Thyroid gland (tissue), 4 donors: ENCODE measurements around the gene SIK3.

Experiments used
- CTCF ChIP-seq, 6 experiments: fragments of 200-600 bp in 3 of 6; fragments of 450-650 bp in 3 of 6; sonication (generic) in 3 of 6; IDR thresholded peaks; one replicate each; pipeline ENCODE4 v1.5.1; 2016 to 2019; ENCODE audit warnings: antibody characterized with exemption in 6 of 6, mild to moderate bottlenecking in 2 of 6, inconsistent platforms in 1 of 6, moderate library complexity in 1 of 6
- POLR2A ChIP-seq, 2 donors: fragments of 450-650 bp; IDR thresholded peaks; one replicate each; pipeline ENCODE4 v1.6.1; 2017; ENCODE audit warnings: antibody characterized with exemption in 2 of 2, mild to moderate bottlenecking in 2 of 2, moderate library complexity in 1 of 2

- no peak for TF ChIP-seq CTCF (IDR thresholded peaks at IDR 0.05)
- TF ChIP-seq POLR2A (IDR thresholded peaks at IDR 0.05): no peak
These were observed 87.3 kb downstream of the SIK3 start for GRCh38 chr11:117010808-117011540.
